NCI-H446 (cell line): ENCODE measurements around the gene ZNF408.
A peak's percentile ranks its signal among the peaks of the same experiment; 100 is the strongest.
"Not testable (repeated sequence)": the region's sequence is repeated elsewhere in the genome, so short reads cannot be mapped to it uniquely, and the experiment has no call there.

Experiments
- DNase-seq, 2 experiments: peaks; one replicate each; lab custom pipeline; 2025; lab: John Stamatoyannopoulos, UW

ZNF408 gene

GRCh38 chr11:46697723-46698122, 3.1 kb upstream of the ZNF408 start:
- DNase-seq, result no peak

- no peak for DNase-seq
Measured at GRCh38 chr11:46698597-46698996, 2.2 kb upstream of the ZNF408 start.

GRCh38 chr11:46701078-46701654, 335 bp downstream of the ZNF408 start:
- no peak for DNase-seq

- DNase-seq, result no peak
Measured at GRCh38 chr11:46705070-46705688, 4.3 kb downstream of the ZNF408 start.

- no peak for DNase-seq
Measured at GRCh38 chr11:46706886-46707285, 6.1 kb downstream of the ZNF408 start.

GRCh38 chr11:46709351-46709750, 8.5 kb downstream of the ZNF408 start:
- DNase-seq, result not testable (repeated sequence)

- DNase-seq, result peak in 1 of 2 experiments; percentile 73
Measured at GRCh38 chr11:46710821-46711269, 10.0 kb downstream of the ZNF408 start.

GRCh38 chr11:46711303-46711702, 10.5 kb downstream of the ZNF408 start:
- DNase-seq, result no peak

GRCh38 chr11:46712874-46713576, 12.2 kb downstream of the ZNF408 start:
- DNase-seq, result no peak

GRCh38 chr11:46717825-46718154, 17.0 kb downstream of the ZNF408 start:
- DNase-seq, result not testable (repeated sequence)

- no peak for DNase-seq
Measured at GRCh38 chr11:46718155-46719019, 17.6 kb downstream of the ZNF408 start.

GRCh38 chr11:46719048-46719542, 18.3 kb downstream of the ZNF408 start, which contains the start of gene F2:
Gene F2 (plus strand): TSS chr11:46719213. CDS start chr11:46719236, 23 bp downstream.
- DNase-seq, result no peak

- DNase-seq, result no peak
Measured at GRCh38 chr11:46719543-46720218, 18.9 kb downstream of the ZNF408 start.

GRCh38 chr11:46721286-46721685, 20.5 kb downstream of the ZNF408 start:
- DNase-seq, result no peak

GRCh38 chr11:46722566-46723358, 21.9 kb downstream of the ZNF408 start:
- no peak for DNase-seq

- DNase-seq, result no peak
Measured at GRCh38 chr11:46723359-46723680, 22.5 kb downstream of the ZNF408 start.

GRCh38 chr11:46724088-46724487, 23.3 kb downstream of the ZNF408 start:
- no peak for DNase-seq

- DNase-seq, result no peak
Measured at GRCh38 chr11:46725338-46726205, 24.7 kb downstream of the ZNF408 start.

- no peak for DNase-seq
Measured at GRCh38 chr11:46726206-46726862, 25.5 kb downstream of the ZNF408 start.
